Gastrocnemius medialis (tissue), 4 donors: ENCODE measurements around the gene VAV1. TPM values are rescaled to one million over a fixed set of nuclear protein-coding genes. Genes with fewer than 3 reads are reported as not detected.
"Not testable (repeated sequence)": the region's sequence is repeated elsewhere in the genome, so short reads cannot be mapped to it uniquely, and the experiment has no call there.

Experiments used
- ATAC-seq, 2 donors: fragments of 150-250 bp; one replicate each; pipeline ENCODE4 v1.9.1; 2016
- DNase-seq, 2 donors: peaks; one replicate each; pipeline ENCODE4 v3.0.0-alpha.2; 2019
- H3K27ac ChIP-seq, 4 donors: fragments of 200-600 bp; sonication (generic); 1 replicate in 1 of 4; 2 replicates in 3 of 4; pipeline ENCODE4 v1.5.1; 2016 to 2018; ENCODE audit warnings: mild to moderate bottlenecking in 2 of 4, moderate library complexity in 1 of 4
- H3K27me3 ChIP-seq, 3 donors: fragments of 200-600 bp; sonication (generic) in 2 of 3; 1 replicate in 1 of 3; 2 replicates in 2 of 3; pipeline versions ENCODE4 v1.5.1 to v1.6.0; 2016 to 2019; ENCODE audit warnings: mild to moderate bottlenecking in 1 of 3, moderate library complexity in 1 of 3
- H3K36me3 ChIP-seq, 2 donors: fragments of 200-600 bp; sonication (generic) in 1 of 2; one replicate each; pipeline ENCODE4 v1.5.1; 2017 to 2018
- H3K4me1 ChIP-seq, 2 donors: fragments of 200-600 bp; sonication (generic) in 1 of 2; one replicate each; pipeline ENCODE4 v1.5.1; 2016 to 2017; ENCODE audit warnings: mild to moderate bottlenecking in 2 of 2
- H3K4me3 ChIP-seq, 4 donors: fragments of 200-600 bp; sonication (generic) in 3 of 4; 1 replicate in 1 of 4; 2 replicates in 3 of 4; pipeline ENCODE4 v1.5.1; 2016 to 2019; ENCODE audit warnings: mild to moderate bottlenecking in 2 of 4
- H3K9me3 ChIP-seq, 3 donors: fragments of 200-600 bp; sonication (generic) in 2 of 3; 1 replicate in 1 of 3; 2 replicates in 2 of 3; pipeline ENCODE4 v1.5.1; 2016 to 2019
- CTCF ChIP-seq, 5 experiments: fragments of 450-650 bp in 3 of 5; fragments of 200-600 bp in 2 of 5; sonication (generic) in 2 of 5; IDR thresholded peaks in 4 of 5; conservative IDR thresholded peaks in 1 of 5; 1 replicate in 4 of 5; 2 replicates in 1 of 5; pipeline ENCODE4 v1.5.1; 2016 to 2019; ENCODE audit warnings: antibody characterized with exemption in 5 of 5, mild to moderate bottlenecking in 3 of 5, moderate library complexity in 3 of 5
- POLR2A ChIP-seq, 2 donors: fragments of 450-650 bp; IDR thresholded peaks; one replicate each; pipeline ENCODE4 v1.6.1; 2017; ENCODE audit warnings: antibody characterized with exemption in 2 of 2, mild to moderate bottlenecking in 2 of 2, moderate library complexity in 2 of 2
- in situ Hi-C, 4 donors: fragments of 200-750 bp; cut with MboI; loops; one replicate each; pipeline versions ENCODE4 v1.15.0 to v1.8.0; 2017; ENCODE audit warnings: low sequenced_read_pairs in 4 of 4
- intact Hi-C: fragments of 100-400 bp; cut with DNase I; formaldehyde crosslinking; loops from one replicate; pipeline ENCODE4 v1.15.1; 2023; ENCODE audit warnings: low total_unique reads
- total RNA-seq, 4 donors: library from RNA; depleted of rRNA; stranded (reverse); fragments of >200 nt; gene quantifications; one replicate each; pipeline versions ENCODE4 v1.1.0 to v1.2.3, GENCODE V29; 2016

The VAV1 gene
- total RNA-seq, 4 donors from 2014 or later = 0.63 to 1.8 (median 0.96) TPM

GRCh38 chr19:6768236-6768785 lies 4.2 kb upstream of the VAV1 start:
- H3K27me3 ChIP-seq = peaks cover 36 to 37% (median 36%) of the 10 kb centered on the region in 3 donors
- H3K36me3 ChIP-seq = no peaks in the 10 kb centered on the region
- intact Hi-C loops = no loop called here
- TF ChIP-seq POLR2A (IDR thresholded peaks at IDR 0.05) = no peak
- TF ChIP-seq CTCF (IDR thresholded peaks at IDR 0.05 in 4 of 5, conservative IDR thresholded peaks at IDR 0.05 in 1 of 5) = no peak
- DNase-seq (no peak), ATAC-seq (no peak)
- in situ Hi-C loops = no loop called here
- no peaks in the 10 kb centered on the region for H3K4me1 ChIP-seq
- no peak overlapping the region for H3K4me3 ChIP-seq
- H3K9me3 ChIP-seq = no peaks in the 10 kb centered on the region
- H3K27ac ChIP-seq = no peak overlapping the region

GRCh38 chr19:6769006-6769619 lies 3.4 kb upstream of the VAV1 start:
- Histone ChIP-seq H3K36me3 (no peaks in the 10 kb centered on the region), H3K4me3 (no peak overlapping the region), H3K27ac (no peak overlapping the region), H3K9me3 (no peaks in the 10 kb centered on the region), H3K4me1 (no peaks in the 10 kb centered on the region), H3K27me3 (peaks cover 34 to 37% (median 36%) of the 10 kb centered on the region in 3 donors)
- DNase-seq (no peak), ATAC-seq (no peak)
- intact Hi-C loops = no loop called here
- TF ChIP-seq CTCF (IDR thresholded peaks at IDR 0.05 in 4 of 5, conservative IDR thresholded peaks at IDR 0.05 in 1 of 5) = peak; percentile 29 to 51 (median 41)
- no peak for TF ChIP-seq POLR2A (IDR thresholded peaks at IDR 0.05)
- in situ Hi-C loops = no loop called here

- H3K9me3 ChIP-seq, ATAC-seq, H3K4me3 ChIP-seq, H3K4me1 ChIP-seq, in situ Hi-C loops, H3K27ac ChIP-seq, intact Hi-C loops, H3K36me3 ChIP-seq, DNase-seq: not testable (repeated sequence)
- peaks cover 13 to 27% (median 16%) of the 10 kb centered on the region in 3 donors for H3K27me3 ChIP-seq
Measured at GRCh38 chr19:6771648-6772027, 870 bp upstream of the VAV1 start.

- DNase-seq (no peak), ATAC-seq (no peak)
- Histone ChIP-seq H3K4me3 (peak overlapping the region in 1 of 4 donors; percentile 45), H3K9me3 (no peaks in the 10 kb centered on the region), H3K27ac (no peak overlapping the region), H3K36me3 (no peaks in the 10 kb centered on the region), H3K27me3 (peaks cover 1 to 15% (median 4%) of the 10 kb centered on the region in 3 donors), H3K4me1 (no peaks in the 10 kb centered on the region)
- intact Hi-C loops = no loop called here
- no peak for TF ChIP-seq POLR2A (IDR thresholded peaks at IDR 0.05)
- TF ChIP-seq CTCF (IDR thresholded peaks at IDR 0.05 in 4 of 5, conservative IDR thresholded peaks at IDR 0.05 in 1 of 5) = no peak
- in situ Hi-C loops = no loop called here
Measured at GRCh38 chr19:6772866-6773322, 386 bp downstream of the VAV1 start.

- ATAC-seq (no peak), DNase-seq (no peak)
- peak overlapping the region in 1 of 4 donors; percentile 45 for H3K4me3 ChIP-seq
- in situ Hi-C loops = no loop called here
- intact Hi-C loops = no loop called here
- peaks cover 0 to 9% (median 0%) of the 10 kb centered on the region in 3 donors for H3K27me3 ChIP-seq
- no peaks in the 10 kb centered on the region for H3K36me3 ChIP-seq
- no peak overlapping the region for H3K27ac ChIP-seq
- TF ChIP-seq CTCF (IDR thresholded peaks at IDR 0.05 in 4 of 5, conservative IDR thresholded peaks at IDR 0.05 in 1 of 5) (no peak), POLR2A (IDR thresholded peaks at IDR 0.05) (no peak)
- no peaks in the 10 kb centered on the region for H3K9me3 ChIP-seq
- no peaks in the 10 kb centered on the region for H3K4me1 ChIP-seq
Measured at GRCh38 chr19:6773323-6773931, 919 bp downstream of the VAV1 start.
